Activated CD8-positive, alpha-beta memory T cell treated with anti-CD3 and anti-CD28 coated beads for 4 hours (primary cell): ENCODE results near the gene ASTN2.
"Not testable (repeated sequence)": the region's sequence is repeated elsewhere in the genome, so short reads cannot be mapped to it uniquely, and the experiment has no call there.

Source experiments
- DNase-seq, 2 donors: peaks; one replicate each; pipeline ENCODE4 v3.0.0-alpha.2; 2020; ENCODE audit warnings: low read depth in 2 of 2

Gene ASTN2

DNA sequence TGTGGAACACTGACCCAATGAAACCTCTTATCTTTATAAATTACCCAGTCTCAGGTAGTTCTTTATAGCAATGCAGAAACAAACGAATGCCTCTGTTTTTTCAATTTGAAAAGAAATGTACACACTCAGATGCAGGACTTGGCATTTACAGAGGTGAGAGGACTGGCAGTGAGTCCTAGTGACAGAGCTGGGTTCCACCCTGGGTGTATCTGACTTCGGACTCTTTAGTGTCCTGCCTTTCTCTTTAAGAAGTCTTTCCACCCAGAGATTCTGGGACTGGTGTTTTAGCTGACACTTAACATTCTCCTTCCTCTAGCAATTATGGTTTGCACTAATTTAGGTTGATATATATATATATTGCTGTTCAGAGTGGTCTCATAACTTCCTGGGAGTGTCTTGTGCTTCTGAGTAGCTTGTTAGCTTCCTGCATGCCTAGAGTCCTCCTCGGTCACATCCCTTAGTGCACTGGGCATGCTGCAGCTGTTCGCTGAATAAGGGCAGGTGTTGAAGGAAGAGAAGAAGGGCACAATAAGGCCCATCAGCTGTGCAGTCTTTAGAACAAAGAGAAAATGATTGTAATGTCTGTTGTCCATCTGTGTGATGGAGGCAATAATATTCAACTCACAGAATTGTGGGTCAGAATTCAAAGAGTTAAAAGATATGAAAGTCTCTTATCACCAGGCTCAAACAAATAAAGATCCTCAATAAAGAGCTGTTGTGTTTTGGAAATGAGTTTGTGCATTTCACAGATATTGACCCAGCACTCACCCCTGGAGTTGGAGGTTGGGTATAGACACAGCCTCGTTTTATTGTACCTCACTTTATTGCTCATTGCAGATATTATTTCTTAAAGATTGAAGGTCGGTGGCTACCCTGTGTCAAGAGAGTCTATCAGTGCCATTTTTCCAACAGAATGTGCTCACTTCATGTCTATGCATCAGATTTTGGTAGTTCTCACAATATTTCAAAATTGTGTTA, 540.6 kb downstream of the ASTN2 start:
- DNase-seq, result no peak

DNA sequence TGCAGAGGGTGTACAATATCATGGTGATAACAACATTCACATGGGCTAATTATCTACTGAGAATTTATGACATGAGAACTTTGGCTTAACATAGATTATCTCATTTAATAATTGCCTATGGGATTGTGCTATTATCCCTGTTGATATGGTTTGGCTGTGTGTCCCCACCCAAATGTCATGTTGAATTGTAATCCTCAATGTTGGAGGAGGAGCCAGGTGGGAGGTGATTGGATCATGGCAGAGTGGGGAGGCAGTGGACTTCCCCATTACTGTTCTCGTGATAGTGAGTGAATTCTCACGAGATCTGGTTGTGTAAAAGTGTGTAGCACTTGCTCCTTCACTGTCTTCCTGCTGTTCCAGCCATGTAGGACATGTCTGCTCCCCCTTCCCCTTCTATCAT, 541.4 kb downstream of the ASTN2 start:
- no peak for DNase-seq

DNA sequence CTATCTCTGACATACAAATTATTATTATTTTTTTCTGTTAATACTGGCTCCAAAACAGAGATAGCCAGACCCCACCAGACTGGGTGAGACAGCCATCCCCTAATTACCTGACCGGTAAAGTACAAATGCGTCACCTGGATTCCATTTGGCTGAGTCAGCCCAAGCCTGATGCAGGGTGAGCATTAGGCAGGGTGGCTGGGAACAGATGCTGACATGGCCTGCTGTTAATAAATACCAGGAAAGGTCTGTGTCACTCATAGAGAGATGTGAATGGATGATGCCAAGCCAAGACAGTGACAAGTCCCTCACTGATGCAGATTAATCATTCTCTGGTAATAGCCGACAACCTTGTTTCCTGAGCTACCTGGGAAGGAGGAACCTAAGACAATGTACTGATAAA, 544.3 kb downstream of the ASTN2 start:
- DNase-seq, result no peak

DNA sequence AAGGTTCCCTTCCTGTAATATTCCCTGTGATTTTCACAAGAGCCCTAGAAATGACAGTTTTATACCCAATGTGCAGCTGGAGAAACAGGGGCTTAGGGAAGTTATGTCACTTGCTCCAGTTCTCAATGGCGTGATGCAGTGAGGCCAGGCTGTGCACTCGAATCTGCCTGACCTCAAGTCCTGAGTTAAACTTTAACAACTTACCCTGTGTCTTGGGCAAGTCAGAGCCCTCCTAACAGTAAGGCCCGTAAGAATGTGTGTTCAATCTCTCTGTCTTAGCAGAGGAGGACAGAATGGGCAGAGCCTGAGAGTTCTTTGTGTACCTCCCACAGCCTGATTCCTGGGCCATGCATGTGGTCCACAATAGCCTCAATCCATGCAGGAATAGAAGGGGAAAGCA, 546.7 kb downstream of the ASTN2 start:
- DNase-seq, result no peak

DNA sequence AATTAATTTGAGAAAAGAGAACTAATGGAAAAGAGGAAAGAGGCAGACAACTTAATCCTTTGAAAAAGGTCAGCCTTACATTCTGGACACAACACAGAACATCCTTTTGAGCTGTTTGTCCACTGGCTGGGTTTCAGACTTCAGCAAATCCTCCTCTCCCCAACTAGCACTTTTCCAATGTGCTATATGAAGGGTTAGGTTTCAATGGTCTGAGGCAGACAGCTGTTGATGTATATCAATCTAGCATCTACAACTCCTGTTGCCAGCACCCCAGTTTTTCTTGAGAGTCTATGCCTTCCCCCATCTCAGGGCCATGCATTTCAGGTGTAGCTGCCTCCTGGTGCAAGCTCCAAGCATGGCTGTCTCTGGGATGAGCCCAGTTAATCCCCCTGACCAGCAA, 553.5 kb downstream of the ASTN2 start:
- DNase-seq, result no peak

DNA sequence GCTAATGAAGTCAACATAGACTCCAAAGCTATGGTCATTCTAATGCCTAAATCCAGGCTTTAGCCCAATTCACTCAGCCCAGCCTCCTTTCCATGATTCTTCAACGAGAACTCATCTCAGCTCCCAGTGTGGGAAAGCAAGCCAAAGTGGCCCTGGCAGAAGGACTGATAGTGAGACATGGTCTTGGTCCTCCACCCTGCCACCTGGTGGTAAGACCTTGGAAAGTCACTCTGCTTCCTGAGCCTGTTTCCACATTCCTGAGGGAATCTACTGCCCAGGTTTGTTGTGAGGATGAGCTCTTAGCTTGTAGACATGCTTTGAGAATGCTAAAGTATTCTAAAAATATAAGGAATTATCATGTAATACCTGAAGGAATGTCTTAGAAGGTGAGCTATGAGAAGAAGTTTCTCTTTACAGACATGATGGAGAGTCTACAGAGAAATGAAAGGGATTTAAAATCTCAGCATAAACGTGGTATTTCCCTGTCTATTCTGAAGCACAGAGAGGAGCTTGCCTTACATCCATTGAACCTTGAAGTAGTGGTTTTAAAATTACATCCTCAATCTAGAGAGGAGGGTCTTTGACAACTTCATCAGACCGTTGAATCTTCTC, 554.2 kb downstream of the ASTN2 start:
- DNase-seq, result no peak

DNA sequence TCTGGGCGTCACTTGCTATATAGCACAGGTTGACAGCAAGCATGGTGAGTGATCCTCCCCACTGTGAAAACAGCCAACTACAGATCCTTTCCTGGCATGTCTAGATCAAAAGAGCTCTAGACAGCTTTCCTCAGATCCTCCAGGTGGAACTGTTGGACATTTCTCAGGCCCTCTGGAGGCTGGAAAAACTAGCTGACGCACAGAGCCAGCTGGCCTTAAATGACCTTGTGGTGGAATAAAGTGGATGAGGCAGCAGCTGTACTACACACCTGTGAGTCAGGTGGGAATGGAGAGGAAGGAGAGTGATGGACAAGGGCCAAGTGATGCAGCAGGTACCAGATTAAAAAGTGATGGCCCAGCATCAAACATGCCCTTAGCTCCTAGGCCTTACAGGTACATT, 555.1 kb downstream of the ASTN2 start:
- no peak for DNase-seq

DNA sequence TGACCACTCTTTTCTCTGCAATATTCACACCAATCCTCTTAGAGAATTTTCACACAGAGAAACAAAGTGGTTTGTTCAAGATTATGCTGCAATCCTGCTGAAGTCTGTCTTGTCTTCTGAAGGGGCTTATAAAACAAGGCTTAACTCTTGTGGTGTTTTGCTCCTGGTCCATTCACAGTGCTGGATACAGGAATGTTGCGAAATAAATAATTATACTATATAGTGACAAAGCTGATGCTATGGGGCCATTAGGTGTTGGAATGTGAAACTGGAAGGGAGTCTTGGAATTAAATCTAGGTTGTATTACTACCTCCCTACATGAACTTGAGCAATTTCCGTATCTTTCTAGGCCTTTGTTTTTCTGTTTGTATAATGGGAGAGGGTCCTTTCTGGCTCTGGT, 557.5 kb downstream of the ASTN2 start:
- no peak for DNase-seq

DNA sequence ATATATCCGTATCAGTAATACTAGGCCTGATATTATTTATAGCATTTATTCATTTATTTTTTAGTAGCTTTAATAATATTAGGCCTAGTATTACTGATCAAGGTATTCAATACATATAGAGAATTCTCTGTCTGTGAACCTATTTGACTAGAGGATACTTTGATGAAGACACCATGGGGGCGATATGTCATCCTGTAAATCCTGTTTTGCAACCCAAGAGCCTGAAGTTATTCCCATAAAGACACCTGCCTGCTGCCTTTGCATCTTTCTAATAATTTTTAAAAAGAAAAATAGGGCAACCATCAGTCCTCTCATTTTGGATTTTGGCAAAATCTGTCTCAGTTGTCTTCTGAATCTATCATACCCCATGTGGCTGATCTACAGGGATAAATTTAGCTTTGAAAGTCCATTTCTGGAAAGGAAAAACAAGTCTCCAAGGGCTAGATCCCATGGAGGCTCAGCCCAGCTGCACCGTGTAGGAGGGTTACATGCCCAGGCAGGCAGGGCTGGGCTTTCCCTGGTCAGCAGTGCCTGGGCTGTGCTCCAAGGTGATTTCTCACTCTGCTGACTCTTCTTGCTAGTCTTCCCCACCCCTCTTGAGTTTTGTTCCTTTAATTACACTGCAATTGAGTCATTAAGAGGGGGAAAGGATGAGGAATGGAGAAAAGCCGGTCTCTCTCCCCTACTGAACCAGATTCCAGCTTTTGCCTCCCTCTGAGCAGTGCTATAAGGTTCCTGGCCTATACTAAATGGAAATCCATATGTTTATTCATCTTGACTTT, 558.8 kb downstream of the ASTN2 start:
- DNase-seq, result no peak

DNA sequence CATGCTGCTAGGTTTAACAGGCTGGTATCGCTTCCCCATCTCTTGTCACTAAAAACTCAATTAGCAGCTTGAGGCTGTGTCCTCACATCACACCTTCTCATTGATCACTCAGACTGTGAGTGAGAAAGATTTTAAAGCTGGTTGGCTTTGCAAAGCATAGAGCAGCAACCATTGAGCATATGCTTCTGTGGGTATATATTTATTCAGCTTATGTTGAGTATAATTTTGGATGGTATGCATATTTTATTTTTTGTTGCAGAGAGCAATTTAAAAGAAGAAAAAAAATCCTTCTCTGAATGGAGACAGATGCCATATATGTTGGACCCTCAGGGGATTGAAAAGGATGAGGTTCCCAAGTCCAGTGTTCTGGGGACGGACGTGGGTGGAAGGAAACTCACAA, 565.1 kb downstream of the ASTN2 start:
- no peak for DNase-seq

DNA sequence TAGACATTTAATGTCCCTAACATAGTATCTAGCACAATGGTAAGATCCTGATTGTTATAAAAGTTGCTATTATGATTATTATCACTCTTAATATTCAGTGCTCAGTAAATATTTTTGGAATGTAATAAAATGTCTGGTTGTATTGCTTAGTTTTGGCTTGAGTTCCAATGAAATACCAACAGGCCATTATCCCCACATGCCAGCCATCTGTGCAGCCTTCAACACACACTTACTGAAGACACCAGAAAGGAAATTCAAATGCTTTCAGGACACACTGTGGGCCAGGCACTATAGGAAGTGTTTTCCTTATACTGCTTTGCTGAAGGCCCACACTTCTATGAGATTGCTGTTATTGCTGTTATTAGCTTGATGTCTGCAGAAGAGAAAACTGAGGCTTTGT, 570.2 kb downstream of the ASTN2 start:
- no peak for DNase-seq

DNA sequence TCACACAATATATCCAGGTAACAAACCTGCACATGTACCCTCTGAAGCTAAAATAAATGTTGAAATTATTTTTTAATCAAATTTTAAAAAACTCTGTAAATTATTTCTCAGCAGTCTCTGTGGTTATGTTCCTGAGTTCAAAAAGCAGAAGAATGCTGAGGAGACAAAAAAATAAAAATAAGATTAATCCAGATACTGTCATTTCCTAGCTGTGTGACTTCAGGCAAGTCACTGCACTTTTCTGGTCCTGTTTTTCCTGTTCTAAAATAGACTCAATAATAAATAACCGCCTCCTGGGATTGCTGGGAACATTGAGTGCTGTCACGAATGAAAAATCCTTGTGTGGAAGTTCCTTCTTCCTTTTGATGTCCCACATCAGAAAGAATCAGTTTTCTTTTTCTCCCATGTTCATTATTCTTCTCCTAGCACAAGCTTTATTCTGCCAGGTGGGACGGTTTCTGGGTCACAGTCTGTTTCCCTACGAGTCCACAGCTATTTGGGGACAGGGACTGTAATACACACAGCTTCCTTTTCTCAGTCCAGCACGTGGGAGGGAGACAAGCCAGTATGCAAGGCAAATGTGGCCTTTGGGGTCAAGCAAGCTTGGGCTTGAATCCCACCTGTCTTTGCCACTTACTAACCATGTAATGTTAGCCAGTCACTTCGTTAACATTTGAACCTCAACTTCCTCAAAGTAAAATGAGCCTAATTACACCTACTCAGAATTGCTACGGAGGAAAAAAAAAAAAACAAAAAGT, 570.8 kb downstream of the ASTN2 start:
- no peak for DNase-seq

DNA sequence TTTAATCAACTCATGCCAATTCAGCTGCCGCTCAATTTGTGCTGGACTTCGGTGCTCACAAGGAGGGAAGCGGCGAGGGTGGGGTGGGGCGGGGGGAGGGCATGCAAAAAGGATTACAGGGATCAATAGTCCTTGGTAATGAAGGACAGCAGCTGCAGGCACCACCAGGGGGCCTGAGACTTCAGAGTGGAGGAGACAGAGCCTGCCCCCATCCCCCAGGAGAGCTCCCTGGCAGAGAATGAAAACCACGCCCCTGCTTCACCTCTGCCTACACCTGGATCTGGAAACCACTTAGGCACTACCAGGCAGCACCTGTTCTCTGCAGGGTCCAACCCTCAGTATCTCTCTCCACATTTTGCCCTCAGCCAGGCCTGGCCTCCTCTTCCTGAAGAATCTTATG, 572.2 kb downstream of the ASTN2 start:
- no peak for DNase-seq

DNA sequence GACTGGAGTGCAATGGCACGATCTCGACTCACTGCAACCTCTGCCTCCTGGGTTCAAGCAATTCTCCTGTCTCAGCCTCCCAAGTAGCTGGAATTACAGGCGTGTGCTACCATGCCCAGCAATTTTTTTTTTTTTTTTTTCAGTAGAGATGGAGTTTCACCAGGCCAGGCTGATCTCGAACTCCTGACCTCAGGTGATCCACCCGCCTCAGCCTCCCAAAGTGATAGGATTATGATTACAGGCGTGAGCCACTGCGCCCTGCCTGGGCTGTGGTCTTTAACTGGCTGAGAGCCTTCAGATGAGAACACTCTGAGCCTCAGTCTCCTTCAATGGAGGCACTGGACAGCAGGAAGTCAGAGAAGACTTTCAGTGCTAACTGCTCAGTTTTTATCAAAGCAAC, 576.4 kb downstream of the ASTN2 start:
- DNase-seq, result not testable (repeated sequence)

DNA sequence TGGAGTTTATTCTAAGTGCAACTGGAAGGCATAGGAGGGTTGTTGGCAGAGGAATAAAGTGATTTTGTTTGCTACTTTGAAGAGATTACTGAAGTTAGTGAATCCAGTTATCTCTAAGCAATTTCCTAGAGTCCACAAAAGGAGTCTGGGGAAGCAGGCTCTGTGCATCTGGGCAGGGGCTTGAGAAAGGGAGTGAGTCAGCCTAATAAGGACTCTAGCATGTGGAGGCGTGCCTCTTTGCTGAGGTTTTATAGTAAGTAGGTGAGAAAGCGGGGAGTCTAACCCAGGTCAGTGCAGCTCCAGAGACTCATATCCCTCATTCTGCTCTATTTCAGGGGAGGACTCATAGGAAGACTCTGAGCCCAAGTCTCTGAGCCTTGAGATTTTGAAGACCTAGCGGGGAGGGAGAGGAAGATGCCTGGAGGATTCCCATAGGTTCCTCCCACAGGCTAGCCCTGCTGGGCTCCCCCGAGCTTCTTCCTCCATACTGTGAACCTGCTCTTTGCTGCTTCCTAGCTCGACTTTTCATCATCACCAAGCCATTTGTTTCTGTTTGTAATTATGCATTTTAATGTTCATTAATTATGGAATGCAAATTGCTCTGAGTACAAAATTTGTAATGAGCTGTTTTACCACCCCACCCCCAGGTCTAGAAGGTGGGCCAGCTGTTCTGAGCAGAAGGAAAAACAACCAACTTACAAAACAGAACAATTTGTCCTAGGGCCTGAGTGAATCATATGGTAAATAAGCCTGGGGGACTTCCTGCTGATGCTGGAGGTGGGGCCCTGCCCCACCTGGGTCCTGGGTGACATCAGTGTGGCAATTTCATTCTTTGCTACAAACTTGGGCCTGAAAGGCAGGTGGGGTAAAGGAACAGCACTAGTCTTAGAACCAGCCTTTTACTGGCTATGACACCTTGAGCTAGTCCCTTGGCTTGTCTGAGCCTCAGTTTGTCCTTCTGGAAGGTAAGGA, 577.6 kb downstream of the ASTN2 start:
- DNase-seq, result no peak

DNA sequence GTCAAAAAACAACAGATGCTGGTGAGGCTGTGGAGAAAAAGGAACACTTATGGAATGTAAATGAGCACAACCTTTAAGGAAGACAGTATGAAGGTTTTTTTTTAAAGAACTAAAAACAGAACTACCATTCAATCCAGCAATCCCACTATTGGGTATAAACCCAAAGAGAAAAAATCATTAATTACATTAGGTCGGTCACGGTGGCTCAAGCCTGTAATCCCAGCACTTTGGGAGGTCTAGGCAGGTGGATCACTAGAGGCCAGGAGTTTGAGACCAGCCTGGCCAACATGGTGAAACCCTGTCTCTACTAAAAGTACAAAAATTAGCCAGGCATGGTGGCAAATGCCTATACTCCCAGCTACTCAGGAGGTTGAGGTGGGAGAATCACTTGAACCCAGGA, 584.5 kb downstream of the ASTN2 start:
- not testable (repeated sequence) for DNase-seq

DNA sequence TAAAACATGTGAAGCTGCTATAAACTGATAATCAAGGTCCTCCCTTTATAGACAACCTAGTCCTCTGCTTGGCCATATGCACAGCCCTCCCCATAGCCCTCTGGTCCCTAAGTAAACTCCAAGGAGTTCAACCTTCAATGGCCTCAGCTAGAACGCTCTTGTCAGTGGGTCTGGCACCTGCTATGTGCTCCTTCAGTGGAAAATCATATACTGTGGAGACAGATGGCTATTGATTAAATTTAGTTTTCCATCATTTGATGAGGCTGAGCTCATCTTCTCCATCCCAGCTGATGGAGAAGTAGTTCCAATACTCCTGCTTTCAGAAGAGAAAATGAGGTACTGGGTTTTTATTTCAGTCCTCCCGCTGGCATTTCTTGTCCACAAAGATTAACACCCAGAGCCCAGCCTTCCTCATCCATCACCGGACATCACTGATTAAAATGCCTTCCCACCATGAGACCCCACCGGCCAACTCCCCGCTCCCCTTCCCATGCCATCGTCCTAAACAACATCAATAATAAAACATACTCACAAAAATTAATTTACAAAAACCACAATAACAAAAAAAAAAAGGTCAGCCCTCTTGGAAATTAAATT, 593.1 kb downstream of the ASTN2 start:
- no peak for DNase-seq

DNA sequence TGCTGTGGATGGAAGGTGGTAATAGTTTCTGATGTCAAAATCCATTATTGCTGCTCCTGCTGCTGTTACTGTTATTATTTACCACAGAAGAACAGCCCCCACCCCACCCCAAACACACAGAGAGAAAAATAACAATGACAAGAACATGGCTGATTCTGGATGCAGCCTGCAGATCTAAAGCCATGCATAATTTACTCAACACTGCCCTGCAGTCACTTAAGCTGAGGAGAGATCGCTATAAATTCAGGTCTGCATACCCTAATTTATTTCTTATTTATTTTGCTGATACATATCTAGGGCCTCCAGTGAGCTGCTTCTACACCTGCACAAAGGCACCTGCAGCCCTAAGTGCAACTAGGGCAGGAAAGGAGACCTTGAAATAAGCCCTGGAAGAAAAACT, 595.7 kb downstream of the ASTN2 start:
- no peak for DNase-seq

DNA sequence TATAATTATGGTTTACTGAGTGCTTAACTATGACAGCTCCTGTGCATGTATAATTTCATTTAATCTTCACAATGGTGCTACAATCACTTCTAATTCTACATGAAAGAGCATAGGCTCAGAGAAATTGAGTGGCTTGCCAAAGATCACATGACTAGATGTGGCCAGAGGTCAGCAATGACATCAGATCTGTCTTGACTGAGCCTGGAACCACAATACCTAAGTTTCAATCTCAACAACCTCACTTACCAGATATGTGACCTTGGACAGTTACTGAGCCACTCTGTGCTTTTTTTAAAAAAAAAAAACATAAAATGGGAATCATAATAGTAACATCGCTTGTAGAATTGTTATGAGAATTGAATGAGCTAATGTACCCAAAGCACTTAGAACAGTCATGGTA, 597.1 kb downstream of the ASTN2 start:
- no peak for DNase-seq

DNA sequence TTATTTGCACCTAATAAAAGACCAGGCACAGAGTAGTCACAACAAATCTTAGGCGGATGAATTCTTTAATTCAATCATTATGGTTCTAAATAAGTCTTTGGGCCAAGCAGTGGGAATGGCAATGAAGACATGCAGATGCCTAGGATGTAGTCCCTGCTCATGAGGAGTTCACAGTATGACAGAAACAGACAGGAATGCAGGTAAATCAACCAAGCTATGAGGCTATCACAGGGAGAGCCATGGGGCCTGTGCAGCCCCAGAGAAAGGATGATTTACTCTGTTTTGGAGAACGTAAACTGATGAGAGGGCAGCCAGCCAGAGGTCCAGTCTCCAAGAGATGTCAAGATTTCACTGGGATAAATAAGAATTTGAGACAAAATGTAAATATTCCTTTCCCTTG, 598.4 kb downstream of the ASTN2 start:
- DNase-seq, result no peak
